Ishikawa (cell line): ENCODE measurements around the gene PTGES2.

ENCODE experiments used
- MAX ChIP-seq: IDR thresholded peaks from 2 replicates; pipeline ENCODE4 v1.6.1; 2012
- YY1 ChIP-seq: IDR thresholded peaks from 2 replicates; pipeline ENCODE4 v1.6.1; 2012; ENCODE audit warnings: low read depth

GRCh38 chr9:128120741-128121465 lies 6.6 kb downstream of the PTGES2 start:
- TF ChIP-seq YY1 (no peak), MAX (no peak)
